ENCODE results near the gene CNPY1.
"Not testable (repeated sequence)": the region's sequence is repeated elsewhere in the genome, so short reads cannot be mapped to it uniquely, and the experiment has no call there.

CNPY1 gene

DNA sequence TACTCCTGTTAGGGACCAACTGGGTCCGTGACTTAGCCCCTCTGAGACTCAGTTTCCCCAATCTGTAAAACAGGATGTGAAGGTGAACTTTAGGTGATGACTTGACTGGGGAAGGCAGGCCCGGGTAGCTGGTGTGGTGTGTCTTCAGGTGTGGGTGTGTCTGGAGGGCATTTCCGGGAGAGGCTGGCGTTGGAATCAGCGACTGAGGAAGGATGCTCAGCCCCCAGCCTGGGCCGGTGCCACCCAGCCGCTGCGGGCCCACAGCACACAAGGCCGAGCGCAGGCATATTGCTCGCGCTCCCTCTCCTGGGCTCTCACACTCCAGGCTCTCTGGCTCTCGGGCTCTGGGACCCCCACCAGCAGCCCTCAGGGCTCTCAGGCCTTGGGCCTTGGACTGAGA, 31.7 kb upstream of the CNPY1 start:
- DNase-seq (ENCODE audit: low read depth in 2 of 2) = no peak

GRCh38 chr7:155577509-155577905, 31.1 kb upstream of the CNPY1 start:
- no peak for DNase-seq (ENCODE audit: low read depth in 2 of 2)

DNA sequence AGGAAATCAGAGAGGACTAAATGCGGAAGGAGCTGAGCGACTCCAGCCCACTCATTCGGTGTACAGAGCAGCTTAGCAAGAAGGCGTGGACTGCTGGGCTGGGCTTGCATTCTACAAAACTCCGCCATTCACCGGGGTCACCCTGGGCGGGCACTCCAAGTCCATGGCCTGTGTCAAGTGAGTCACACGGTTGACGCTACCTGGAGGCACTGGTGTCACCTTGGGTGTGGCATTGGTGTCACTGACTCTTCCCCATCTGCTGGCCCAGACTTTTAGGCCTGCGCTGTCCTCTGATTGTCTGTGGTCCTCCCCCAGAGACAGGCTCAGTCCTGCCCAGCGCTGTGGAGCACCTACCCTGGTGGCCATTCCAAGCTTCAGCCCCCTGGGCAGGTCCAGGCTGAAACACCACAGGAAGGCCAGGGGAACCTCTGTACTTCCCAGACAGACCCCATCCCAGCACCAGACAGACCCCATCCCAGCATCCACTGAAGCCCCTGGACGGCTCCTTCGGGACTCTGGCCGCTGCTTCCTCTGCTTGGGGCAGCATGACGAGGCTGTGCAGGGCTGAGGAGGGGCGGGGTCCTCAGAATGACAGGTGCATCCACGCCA, 30.6 kb upstream of the CNPY1 start:
- DNase-seq (ENCODE audit: low read depth in 2 of 2) = no peak

- no peak for DNase-seq (ENCODE audit: low read depth in 2 of 2)
Observed at GRCh38 chr7:155576416-155576815, 30.1 kb upstream of the CNPY1 start.

DNA sequence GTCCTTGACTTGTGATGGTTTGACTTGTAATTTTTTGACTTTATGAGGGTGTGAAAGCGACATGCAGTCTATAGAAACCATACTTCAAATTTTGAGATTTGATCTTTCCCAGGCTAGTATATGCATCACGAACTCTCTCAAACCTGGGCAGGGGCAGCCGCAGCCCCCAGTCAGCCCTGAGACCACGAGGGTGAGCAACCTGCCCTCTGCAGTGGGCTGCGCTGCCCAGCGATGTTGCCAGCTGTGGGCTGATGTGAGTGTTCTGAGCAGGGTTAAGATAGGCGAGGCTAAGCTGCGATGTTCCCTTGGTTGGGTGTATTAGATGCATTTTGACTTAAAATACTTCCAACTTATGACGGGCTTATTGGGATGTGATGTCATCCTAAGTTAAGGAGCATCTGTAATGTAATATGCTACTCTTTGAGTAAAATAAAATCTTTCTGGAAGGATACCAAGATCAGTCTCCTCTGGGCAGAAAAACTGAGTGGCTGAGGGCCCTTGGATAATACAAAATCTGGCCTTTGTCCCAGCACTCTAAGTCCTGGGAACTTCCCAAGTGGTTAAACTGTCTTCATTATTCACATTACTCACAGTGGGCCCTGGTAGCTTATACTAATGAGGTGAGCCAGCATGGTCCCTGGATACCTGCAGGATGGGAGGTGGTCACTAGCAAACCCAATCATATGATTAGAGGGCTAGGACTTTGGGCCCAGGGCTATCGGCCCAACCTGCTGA, 28.4 kb upstream of the CNPY1 start:
- no peak for DNase-seq (ENCODE audit: low read depth in 2 of 2)

- no peak for DNase-seq (ENCODE audit: low read depth in 2 of 2)
Observed at GRCh38 chr7:155571581-155572345, 25.4 kb upstream of the CNPY1 start.

DNA sequence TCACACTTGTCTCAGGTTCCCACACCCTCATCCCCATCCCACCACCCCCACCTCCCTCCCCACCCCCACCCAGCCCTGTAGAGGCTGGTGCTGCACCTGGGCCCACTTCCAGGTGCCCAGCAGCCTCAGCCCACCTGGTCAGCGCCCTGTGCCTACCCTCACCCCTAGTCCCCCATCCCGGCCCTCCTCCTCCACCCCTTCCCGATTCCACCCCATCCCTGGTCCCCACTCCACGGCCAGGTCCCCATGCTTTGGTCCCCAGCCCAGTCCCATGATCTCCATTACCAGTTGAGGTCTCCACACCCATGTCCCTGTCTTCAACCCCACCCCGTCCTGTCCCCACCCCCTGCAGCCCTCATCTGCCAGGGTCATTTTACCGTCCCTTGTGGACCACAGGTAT, 24.6 kb upstream of the CNPY1 start:
- DNase-seq (ENCODE audit: low read depth in 2 of 2) = no peak

DNA sequence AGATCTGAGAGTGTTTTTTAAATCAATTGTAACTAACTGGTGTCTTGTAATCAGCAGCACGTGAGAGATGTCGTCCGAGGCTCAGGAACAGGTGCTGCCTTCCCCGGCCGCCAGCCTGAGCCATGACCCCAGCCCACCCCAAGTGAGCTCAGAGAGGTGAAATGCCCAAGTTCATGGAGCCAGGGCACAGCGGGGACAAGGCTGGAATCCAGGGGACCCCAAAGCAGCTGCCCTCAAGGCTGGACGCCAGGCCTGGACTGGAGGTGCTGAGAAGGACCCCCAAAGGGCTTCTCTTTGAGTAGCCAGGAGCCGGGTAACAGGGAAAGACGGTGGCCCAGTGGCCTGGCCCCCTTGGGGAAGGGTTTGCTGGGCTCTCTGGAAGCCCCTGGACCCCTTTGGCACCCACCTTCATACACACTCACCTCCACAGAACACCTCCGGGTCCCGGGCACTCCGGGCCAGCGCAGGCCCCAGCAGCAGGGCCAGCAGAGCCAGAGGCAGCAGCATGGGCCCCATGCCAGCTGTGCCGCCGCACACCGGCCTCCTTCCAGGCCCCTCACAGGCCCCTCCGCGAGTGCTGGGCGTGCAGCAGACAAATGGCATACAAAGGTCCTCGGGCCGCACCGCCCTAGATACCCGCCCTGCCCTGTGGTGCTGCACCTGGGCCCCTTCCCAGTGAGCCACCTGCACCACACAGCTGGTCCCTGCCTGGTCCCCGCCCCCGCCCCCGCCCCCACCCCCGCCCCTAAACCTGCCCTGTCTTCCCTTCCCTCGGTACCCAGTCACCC, 24.0 kb upstream of the CNPY1 start:
- DNase-seq (ENCODE audit: low read depth in 2 of 2) = no peak

DNA sequence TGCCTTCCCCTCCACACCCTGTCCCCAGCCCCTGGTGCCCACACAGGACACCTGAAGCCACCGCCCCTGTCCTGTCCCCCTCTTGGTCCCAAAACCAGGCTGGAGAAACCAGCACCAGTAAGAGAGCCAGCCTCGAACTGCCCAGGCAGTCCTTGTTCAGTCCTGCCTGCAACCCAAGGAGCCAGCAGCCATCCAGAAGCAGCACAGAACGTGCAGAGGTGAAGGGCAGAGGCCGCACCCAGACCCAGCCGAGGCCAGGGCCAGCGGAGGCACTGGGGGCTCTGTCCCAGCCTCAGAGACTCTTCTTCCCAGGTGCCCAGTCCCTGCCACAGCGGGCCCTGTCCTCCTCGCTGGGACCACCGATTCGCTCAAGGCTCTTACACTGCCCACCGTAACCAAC, 23.3 kb upstream of the CNPY1 start:
- DNase-seq (ENCODE audit: low read depth in 2 of 2) = no peak

GRCh38 chr7:155568842-155569494, 22.6 kb upstream of the CNPY1 start:
- DNase-seq (ENCODE audit: low read depth in 2 of 2) = no peak

- DNase-seq (ENCODE audit: low read depth in 2 of 2) = no peak
Observed at GRCh38 chr7:155568333-155568660, 21.9 kb upstream of the CNPY1 start.

DNA sequence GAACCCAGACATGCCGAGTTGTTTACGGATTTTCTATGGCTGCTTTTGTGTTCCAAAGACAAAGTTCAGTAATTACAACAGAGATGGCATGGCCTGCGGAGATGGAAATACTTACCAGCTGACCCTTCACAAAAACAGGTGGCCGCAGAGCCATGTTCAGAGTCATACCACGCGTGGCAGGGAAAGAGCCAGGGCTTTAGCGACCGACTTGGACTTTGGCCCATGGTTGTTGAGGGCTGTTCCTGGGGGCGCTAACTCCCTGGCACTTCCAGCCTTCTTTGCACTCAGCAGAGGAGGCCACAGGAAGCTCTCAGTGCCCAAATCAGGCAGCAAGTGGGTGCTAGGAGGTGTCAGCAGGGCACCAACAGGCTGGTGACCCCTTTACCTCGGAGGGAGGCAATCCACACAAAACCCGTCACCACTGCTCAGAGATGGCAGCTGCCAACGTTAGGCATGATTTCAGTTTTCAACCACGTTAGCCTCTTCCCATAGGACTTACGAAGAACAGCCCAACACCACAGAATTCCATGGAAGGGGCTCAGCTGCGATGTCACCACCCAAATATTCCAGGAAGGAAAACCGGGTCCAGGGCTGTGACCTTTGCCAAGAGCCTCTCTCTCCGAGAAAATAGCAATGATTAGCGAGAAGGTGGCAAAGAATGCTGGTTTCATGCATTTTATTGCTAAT, 21.4 kb upstream of the CNPY1 start:
- no peak for DNase-seq (ENCODE audit: low read depth in 2 of 2)

GRCh38 chr7:155566011-155566836, 19.9 kb upstream of the CNPY1 start:
- DNase-seq (ENCODE audit: low read depth in 2 of 2) = no peak

- DNase-seq (ENCODE audit: low read depth in 2 of 2) = no peak
Observed at GRCh38 chr7:155565596-155565995, 19.2 kb upstream of the CNPY1 start.

GRCh38 chr7:155562976-155563375, 16.6 kb upstream of the CNPY1 start:
- not testable (repeated sequence) for DNase-seq (ENCODE audit: low read depth in 2 of 2)

DNA sequence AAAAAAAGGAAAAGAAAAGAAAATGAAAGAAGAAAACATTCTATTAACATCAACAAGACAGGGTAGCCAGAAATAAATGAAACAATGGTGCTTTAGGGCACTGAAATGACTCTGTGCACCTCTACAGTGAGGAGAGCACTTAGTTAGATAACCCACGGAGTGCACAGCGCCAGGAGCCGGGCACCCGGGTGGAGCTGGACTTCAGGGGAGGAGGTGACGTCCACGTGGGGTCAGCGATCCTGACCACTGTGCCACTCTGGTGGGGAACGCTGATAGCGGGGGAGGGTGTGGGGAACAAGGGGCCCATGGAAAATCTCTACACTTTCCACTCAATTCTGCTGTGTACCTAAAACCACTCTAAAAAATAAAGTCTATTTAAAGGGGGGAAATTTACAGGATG, 15.7 kb upstream of the CNPY1 start:
- DNase-seq (ENCODE audit: low read depth in 2 of 2) = no peak

DNA sequence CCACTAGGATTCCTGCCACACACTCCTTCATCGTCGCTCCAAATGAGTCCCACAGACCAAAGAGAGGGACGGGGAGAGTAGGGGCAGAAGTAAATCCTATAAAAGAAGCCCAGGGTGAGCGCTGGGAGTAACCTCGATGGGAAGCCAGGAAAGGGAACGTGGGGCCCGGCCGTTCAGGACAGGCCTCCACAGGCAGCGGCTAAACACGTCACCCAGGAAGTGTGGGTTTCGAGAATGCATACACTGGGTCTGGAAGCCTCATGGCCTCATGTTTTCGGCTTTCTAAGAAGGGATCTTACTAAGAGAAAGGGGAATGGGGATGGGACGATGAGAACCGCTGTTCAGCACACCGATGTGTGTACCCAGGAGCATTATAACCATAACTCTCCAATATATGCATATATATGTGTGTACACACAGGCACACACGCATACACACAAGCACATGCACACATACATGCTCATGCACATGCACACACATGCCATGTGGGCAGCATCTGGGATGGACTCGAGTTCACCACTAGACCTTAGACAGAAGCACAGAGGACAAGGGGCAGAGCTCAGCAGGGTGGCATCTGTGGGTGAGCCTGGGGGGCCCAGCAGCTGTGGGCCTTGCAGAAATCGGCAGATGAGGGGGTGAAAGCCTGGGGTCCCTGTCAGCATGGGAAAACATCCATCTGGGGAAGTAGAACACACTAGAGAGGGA, 14.8 kb upstream of the CNPY1 start:
- DNase-seq (ENCODE audit: low read depth in 2 of 2) = no peak

GRCh38 chr7:155560196-155560885, 14.0 kb upstream of the CNPY1 start:
- DNase-seq (ENCODE audit: low read depth in 2 of 2) = no peak

GRCh38 chr7:155559519-155560108, 13.3 kb upstream of the CNPY1 start:
- DNase-seq (ENCODE audit: low read depth in 2 of 2) = no peak

Data from stimulated activated CD4-positive, alpha-beta T cell treated with anti-CD3 and anti-CD28 coated beads, Interleukin-1b, Interleukin-23, amount 100 ng/mL, for 4 hours (primary cell).